Left ventricle myocardium inferior (tissue), 1 donor: ENCODE results near the gene PATZ1. TPM values are rescaled to one million over a fixed set of nuclear protein-coding genes. Genes with fewer than 3 reads are reported as not detected.

Experiments used
- DNase-seq: peaks from one replicate; pipeline ENCODE4 v3.0.0-alpha.2; 2020
- H3K27ac ChIP-seq: fragments of 200-600 bp; replicated peaks from 2 replicates; pipeline ENCODE4 v1.8.0; 2021
- H3K27me3 ChIP-seq: fragments of 200-600 bp; 2 replicates; pipeline ENCODE4 v1.8.0; 2021; ENCODE audit warnings: low read depth
- H3K36me3 ChIP-seq: fragments of 200-600 bp; 2 replicates; pipeline ENCODE4 v1.8.0; 2021
- H3K4me1 ChIP-seq: fragments of 200-600 bp; 2 replicates; pipeline ENCODE4 v1.8.0; 2021
- H3K4me3 ChIP-seq: fragments of 200-600 bp; 2 replicates; pipeline ENCODE4 v1.8.0; 2021; ENCODE audit warnings: mild to moderate bottlenecking, moderate library complexity
- H3K9me3 ChIP-seq: fragments of 200-600 bp; replicated peaks from 2 replicates; pipeline ENCODE4 v1.8.0; 2021
- intact Hi-C: fragments of 100-400 bp; cut with micrococcal nuclease; formaldehyde crosslinking; loops from one replicate; pipeline ENCODE4 v1.11.0; 2022
- total RNA-seq: library from RNA; stranded (reverse); fragmentation: NEBNext Ultra II Directional; extraction: Animal tissue kit (Norgen Biotek cat#: 25700); gene quantifications from one replicate; pipeline ENCODE4 v1.2.1, GENCODE V29; 2021
- TF ChIP-seq, protein P1 (sequence below): fragments of 200-600 bp; IDR thresholded peaks from 2 replicates; pipeline ENCODE4 v1.8.0; 2021; ENCODE audit warnings: antibody characterized with exemption, mild to moderate bottlenecking, borderline replicate concordance
- donor health status: DM: no; HTN: yes; CAD: no; lungs with severe emphysema.

PATZ1 gene
- total RNA-seq, 1 donor from 2014 or later, result 13.2 TPM

DNA sequence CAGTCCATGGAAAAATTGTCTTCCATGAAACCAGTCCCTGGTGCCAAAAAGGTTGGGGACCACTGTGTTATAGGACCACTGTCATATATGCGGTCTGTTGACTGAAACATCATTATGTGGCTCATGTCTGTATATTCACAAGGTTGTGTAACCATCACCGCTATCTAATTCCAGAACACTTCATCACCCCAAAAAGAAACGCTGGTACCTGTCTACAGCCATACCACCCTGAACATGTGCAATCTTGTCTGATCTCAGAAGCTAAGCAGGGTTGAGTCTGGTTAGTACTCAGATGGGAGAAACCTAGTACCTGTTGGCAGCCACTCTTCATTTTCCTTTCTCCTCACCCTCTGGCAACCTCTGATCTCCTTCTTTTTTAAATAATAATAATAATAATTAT is 41.0 kb downstream of the PATZ1 start:
- intact Hi-C loops, result no loop called here
- Histone ChIP-seq H3K27me3 (no peaks in the 10 kb centered on the region), H3K36me3 (no peaks in the 10 kb centered on the region), H3K4me3 (no peak overlapping the region), H3K9me3 (no peaks in the 10 kb centered on the region), H3K4me1 (no peaks in the 10 kb centered on the region), H3K27ac (no peak overlapping the region)
- DNase-seq, result no peak
- TF ChIP-seq, protein P1, sequence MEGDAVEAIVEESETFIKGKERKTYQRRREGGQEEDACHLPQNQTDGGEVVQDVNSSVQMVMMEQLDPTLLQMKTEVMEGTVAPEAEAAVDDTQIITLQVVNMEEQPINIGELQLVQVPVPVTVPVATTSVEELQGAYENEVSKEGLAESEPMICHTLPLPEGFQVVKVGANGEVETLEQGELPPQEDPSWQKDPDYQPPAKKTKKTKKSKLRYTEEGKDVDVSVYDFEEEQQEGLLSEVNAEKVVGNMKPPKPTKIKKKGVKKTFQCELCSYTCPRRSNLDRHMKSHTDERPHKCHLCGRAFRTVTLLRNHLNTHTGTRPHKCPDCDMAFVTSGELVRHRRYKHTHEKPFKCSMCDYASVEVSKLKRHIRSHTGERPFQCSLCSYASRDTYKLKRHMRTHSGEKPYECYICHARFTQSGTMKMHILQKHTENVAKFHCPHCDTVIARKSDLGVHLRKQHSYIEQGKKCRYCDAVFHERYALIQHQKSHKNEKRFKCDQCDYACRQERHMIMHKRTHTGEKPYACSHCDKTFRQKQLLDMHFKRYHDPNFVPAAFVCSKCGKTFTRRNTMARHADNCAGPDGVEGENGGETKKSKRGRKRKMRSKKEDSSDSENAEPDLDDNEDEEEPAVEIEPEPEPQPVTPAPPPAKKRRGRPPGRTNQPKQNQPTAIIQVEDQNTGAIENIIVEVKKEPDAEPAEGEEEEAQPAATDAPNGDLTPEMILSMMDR, result no peak

DNA sequence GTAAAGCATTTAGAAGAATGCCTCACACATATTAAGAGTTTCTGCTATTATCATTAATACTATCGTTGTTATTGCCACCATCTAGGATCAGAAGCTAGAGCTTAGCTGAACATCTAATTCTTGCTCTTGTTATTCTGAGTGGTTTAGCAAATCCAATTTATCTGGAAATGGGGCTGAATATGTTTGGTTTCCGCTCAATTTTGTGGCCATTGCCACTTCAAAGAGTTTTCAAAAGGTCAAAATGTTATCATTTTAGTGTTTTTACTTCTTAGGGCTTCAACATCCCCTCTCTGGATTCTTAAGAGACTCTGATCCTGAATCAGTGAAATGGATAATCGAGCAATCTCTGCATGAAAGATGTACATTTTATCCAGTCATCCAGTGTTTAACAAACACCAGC is 43.6 kb downstream of the PATZ1 start:
- H3K9me3 ChIP-seq, result no peaks in the 10 kb centered on the region
- no peak overlapping the region for H3K4me3 ChIP-seq
- TF ChIP-seq, protein P1, result no peak
- no peaks in the 10 kb centered on the region for H3K4me1 ChIP-seq
- intact Hi-C loops, result no loop called here
- H3K36me3 ChIP-seq, result no peaks in the 10 kb centered on the region
- no peak for DNase-seq
- H3K27me3 ChIP-seq, result no peaks in the 10 kb centered on the region
- H3K27ac ChIP-seq, result no peak overlapping the region

DNA sequence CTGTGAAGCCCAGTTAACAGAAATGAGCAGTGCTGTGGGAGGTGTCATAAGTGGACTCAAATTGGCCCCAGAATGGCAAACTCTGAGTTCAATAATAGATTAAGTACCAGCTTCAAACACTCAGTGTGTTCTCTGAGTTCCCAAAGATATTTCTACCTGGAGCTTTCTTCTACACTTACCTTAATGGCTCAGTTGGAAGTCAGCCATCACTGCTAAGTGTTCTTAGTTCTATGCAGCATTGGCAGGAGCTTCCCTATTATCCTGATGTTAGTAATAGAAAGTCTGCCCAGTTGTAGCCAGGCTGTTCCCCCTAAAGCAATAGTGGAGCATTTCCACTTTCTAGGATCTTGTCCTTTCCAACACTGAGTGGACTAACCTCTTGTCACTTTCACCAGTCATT is 44.1 kb downstream of the PATZ1 start:
- Histone ChIP-seq H3K27ac (no peak overlapping the region), H3K36me3 (no peaks in the 10 kb centered on the region), H3K4me3 (no peak overlapping the region), H3K27me3 (no peaks in the 10 kb centered on the region), H3K9me3 (no peaks in the 10 kb centered on the region), H3K4me1 (peaks cover 4% of the 10 kb centered on the region)
- intact Hi-C loops, result no loop called here
- TF ChIP-seq, protein P1, result no peak
- DNase-seq, result no peak

DNA sequence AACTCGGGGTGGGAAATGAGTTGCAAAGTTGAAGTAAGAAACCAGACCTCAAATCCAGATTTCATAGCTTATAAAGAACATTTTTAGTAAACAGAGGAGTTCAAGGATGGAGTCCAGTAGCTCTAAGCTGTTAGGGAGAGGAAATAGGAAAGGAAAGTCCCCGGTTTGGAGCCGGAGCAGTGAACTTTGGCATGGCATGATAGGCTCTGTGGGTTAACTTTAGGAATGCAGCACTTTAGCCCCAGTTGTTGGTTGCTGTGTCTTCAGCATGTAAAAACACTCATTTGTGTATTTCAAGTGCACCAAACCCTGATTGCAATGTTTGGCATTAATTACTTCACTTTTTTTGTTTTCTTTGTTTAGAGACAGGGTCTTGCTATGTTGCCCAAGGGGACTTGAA is 45.2 kb downstream of the PATZ1 start:
- TF ChIP-seq, protein P1, result no peak
- intact Hi-C loops, result no loop called here
- Histone ChIP-seq H3K36me3 (no peaks in the 10 kb centered on the region), H3K4me3 (no peak overlapping the region), H3K4me1 (peaks cover 15% of the 10 kb centered on the region), H3K9me3 (no peaks in the 10 kb centered on the region), H3K27ac (no peak overlapping the region), H3K27me3 (no peaks in the 10 kb centered on the region)
- no peak for DNase-seq

DNA sequence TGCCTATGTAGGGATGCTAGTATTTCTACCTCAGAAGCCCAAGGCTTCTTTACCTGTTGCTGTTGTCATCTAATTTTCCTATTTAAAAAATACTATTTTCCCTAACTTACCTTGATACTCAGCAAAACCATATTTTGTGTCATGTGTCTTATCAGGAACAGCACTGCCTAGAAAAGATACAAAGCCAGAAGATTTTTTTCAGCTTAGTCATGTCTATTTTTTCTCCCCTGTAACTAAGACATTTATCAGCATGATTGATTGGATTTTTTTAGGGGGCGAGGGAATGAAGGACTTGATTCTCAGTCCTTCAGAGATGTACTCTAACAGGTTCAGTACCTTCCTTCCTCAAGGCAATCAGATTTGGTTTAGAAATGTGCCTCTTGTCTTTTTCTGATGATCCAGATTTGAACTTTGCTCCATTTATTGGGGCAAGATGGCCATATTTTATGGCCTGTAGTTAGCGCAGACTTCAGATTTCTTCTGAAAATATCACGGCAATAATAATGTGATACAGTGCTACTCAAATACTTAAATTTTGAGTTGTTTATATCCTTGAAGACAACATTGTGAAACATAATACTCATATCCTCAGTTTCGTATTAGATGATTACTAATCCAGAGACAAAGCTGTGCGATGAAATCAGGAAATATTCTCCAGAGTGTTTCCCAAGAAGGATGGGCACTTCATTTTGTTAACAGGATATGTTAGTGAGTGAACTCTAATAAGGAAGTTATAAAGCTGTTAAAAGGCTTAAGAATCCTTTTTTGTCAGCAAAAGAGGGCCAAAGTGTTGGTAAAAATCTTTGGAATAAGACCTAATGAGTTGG is 50.1 kb downstream of the PATZ1 start:
- no peaks in the 10 kb centered on the region for H3K36me3 ChIP-seq
- H3K27me3 ChIP-seq, result no peaks in the 10 kb centered on the region
- intact Hi-C loops, result no loop called here
- DNase-seq, result no peak
- peaks cover 55% of the 10 kb centered on the region for H3K4me1 ChIP-seq
- H3K27ac ChIP-seq, result peak overlapping the region; percentile 72
- H3K9me3 ChIP-seq, result no peaks in the 10 kb centered on the region
- H3K4me3 ChIP-seq, result no peak overlapping the region
- TF ChIP-seq, protein P1, result no peak
